ENCODE data around the gene KLHL26. TPM values are rescaled to one million over a fixed set of nuclear protein-coding genes. Genes with fewer than 3 reads are reported as not detected.

Gene KLHL26
- total RNA-seq, 3 donors from 2014 or later: 7.6 to 16.6 (median 8.9) TPM

GRCh38 chr19:18709546-18709945, 72.7 kb downstream of the KLHL26 start:
- TF ChIP-seq, protein P1, sequence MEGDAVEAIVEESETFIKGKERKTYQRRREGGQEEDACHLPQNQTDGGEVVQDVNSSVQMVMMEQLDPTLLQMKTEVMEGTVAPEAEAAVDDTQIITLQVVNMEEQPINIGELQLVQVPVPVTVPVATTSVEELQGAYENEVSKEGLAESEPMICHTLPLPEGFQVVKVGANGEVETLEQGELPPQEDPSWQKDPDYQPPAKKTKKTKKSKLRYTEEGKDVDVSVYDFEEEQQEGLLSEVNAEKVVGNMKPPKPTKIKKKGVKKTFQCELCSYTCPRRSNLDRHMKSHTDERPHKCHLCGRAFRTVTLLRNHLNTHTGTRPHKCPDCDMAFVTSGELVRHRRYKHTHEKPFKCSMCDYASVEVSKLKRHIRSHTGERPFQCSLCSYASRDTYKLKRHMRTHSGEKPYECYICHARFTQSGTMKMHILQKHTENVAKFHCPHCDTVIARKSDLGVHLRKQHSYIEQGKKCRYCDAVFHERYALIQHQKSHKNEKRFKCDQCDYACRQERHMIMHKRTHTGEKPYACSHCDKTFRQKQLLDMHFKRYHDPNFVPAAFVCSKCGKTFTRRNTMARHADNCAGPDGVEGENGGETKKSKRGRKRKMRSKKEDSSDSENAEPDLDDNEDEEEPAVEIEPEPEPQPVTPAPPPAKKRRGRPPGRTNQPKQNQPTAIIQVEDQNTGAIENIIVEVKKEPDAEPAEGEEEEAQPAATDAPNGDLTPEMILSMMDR (IDR thresholded peaks at IDR 0.05): no peak
- no peak for ATAC-seq
- intact Hi-C loops (cut with DNase I, micrococcal nuclease): no loop called here

GRCh38 chr19:18710186-18710585, 73.4 kb downstream of the KLHL26 start:
- Histone ChIP-seq H3K9me3 (no peaks in the 10 kb centered on the region), H3K4me3 (no peak overlapping the region), H3K36me3 (ENCODE audit: low read depth) (no peaks in the 10 kb centered on the region), H3K4me1 (ENCODE audit: low read depth) (no peaks in the 10 kb centered on the region)
- ATAC-seq (no peak), DNase-seq (no peak)
- TF ChIP-seq, protein P1 (IDR thresholded peaks at IDR 0.05): no peak
- intact Hi-C loops (cut with DNase I, micrococcal nuclease): no loop called here

More at GRCh38 chr19:18709546-18709945, 72.7 kb downstream of the KLHL26 start:
- no peak for DNase-seq
- Histone ChIP-seq H3K36me3 (ENCODE audit: low read depth) (no peaks in the 10 kb centered on the region), H3K9me3 (no peaks in the 10 kb centered on the region), H3K4me1 (ENCODE audit: low read depth) (no peaks in the 10 kb centered on the region), H3K4me3 (no peak overlapping the region)

DNA sequence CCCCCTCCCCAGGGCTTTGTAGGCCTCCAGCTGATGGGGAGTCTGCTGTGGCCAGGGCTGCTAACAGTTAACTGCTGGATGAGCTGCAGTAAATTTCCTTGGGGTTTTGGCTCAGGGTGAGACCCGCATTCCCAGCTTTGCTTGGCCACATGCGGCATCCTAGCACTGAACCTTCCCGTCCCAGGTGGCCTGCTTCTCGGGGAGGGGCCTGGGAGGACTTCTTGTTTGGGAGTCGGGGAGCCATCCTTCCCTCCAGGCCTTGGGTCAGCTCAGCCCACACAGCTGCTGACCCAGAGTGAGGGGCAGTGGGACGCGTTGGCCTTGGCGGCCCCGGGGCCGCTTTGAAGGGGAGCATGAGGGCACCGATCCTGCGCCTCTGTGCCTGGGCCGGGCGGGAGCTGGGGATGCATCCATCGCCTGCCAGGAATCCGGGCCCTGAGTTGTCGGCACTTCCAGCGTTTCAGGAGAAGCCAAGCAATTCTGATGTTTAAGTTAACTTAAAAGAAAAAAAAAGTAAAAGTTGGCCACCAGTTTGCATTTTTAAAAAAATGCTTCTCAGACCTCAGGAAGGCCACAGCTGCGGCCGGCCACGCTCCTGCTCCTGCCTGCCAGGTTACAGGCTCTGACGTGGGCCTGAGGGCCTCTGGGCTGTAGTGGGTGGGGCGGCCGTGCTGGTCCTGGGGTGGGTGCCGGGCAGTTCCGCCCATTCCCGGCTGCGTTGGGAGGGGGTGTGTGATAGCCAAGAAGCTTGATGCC, 74.3 kb downstream of the KLHL26 start:
- TF ChIP-seq, protein P1 (IDR thresholded peaks at IDR 0.05): no peak
- H3K9me3 ChIP-seq: no peaks in the 10 kb centered on the region
- H3K4me3 ChIP-seq: no peak overlapping the region
- no peaks in the 10 kb centered on the region for H3K4me1 ChIP-seq (ENCODE audit: low read depth)
- intact Hi-C loops (cut with DNase I, micrococcal nuclease): no loop called here
- ATAC-seq: peak; percentile 21
- no peak for DNase-seq
- no peaks in the 10 kb centered on the region for H3K36me3 ChIP-seq (ENCODE audit: low read depth)

DNA sequence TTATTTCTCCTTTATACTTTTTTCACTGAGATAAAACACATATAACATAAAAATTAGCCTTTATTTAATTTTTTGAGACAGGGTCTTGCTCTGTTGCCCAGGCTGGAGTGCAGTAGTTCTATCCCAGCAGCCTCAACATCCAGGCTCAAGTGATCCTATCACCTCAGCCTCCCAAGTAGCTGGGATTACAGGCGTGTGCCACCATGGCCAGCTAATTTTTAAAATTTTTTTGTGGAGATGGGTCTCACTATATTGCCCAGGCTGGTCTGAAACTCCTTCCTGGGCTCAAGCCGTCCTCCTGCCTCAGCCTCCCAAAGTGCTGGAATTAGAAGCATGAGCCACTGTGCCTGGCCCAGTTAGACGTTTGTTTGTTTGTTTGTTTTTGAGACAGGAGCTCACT, 75.1 kb downstream of the KLHL26 start:
- Histone ChIP-seq H3K9me3 (no peaks in the 10 kb centered on the region), H3K36me3 (ENCODE audit: low read depth) (no peaks in the 10 kb centered on the region), H3K4me3 (no peak overlapping the region), H3K4me1 (ENCODE audit: low read depth) (no peaks in the 10 kb centered on the region)
- TF ChIP-seq, protein P1 (IDR thresholded peaks at IDR 0.05): no peak
- intact Hi-C loops (cut with DNase I, micrococcal nuclease): no loop called here
- DNase-seq (no peak), ATAC-seq (no peak)

DNA sequence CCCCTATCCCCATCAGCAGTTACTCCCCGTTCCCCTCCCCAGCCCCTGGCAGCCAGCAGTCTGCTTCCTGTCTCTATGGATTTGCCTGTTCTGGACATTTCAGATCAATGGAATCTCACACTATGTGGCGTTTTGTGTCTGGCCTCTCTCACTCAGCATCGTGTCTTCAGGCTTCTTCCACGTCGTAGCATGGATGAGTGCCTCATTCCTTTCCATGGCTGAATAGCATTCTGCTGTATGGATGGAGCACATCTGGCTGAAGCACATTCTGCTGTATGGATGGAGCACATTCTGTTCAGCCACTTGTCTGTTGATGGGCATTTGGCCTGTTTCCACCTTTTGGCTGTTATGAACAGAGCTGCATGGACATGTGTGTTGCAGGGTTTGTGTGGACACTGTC, 76.2 kb downstream of the KLHL26 start:
- no peak overlapping the region for H3K4me3 ChIP-seq
- H3K36me3 ChIP-seq (ENCODE audit: low read depth): no peaks in the 10 kb centered on the region
- no peaks in the 10 kb centered on the region for H3K9me3 ChIP-seq
- intact Hi-C loops (cut with DNase I, micrococcal nuclease): no loop called here
- no peaks in the 10 kb centered on the region for H3K4me1 ChIP-seq (ENCODE audit: low read depth)
- no peak for ATAC-seq
- TF ChIP-seq, protein P1 (IDR thresholded peaks at IDR 0.05): no peak
- no peak for DNase-seq

Measured in mucosa of descending colon (tissue), 3 donors.